H9 (cell line): ENCODE measurements around the gene DQX1. TPM values are rescaled to one million over a fixed set of nuclear protein-coding genes. Genes with fewer than 3 reads are reported as not detected.

Experiments
- DNase-seq: peaks from one replicate; pipeline ENCODE4 v3.0.0-alpha.2; 2017
- H2AFZ ChIP-seq: one replicate; pipeline ENCODE4 v1.6.1; 2013; ENCODE audit warnings: mild to moderate bottlenecking, low read length, control low read depth, moderate library complexity
- H2AK5ac ChIP-seq: 2 replicates; pipeline ENCODE4 v1.6.1; 2013; ENCODE audit warnings: low read length, control low read depth, mixed read lengths; ENCODE audit not compliant: insufficient read length
- H2BK120ac ChIP-seq: one replicate; pipeline ENCODE4 v1.6.1; 2013; ENCODE audit warnings: low read depth, mild to moderate bottlenecking, low read length, control low read depth, inconsistent platforms; ENCODE audit not compliant: poor library complexity, severe bottlenecking
- H2BK12ac ChIP-seq: 2 replicates; pipeline ENCODE4 v1.6.1; 2013; ENCODE audit warnings: low read length, control low read depth, mixed read lengths, low read depth; ENCODE audit not compliant: insufficient read length
- H2BK15ac ChIP-seq: 2 replicates; pipeline ENCODE4 v1.6.1; 2013; ENCODE audit warnings: low read depth, low read length, control low read depth
- H2BK20ac ChIP-seq: one replicate; pipeline ENCODE4 v1.6.1; 2013; ENCODE audit warnings: low read depth, mild to moderate bottlenecking, low read length, control low read depth, inconsistent platforms; ENCODE audit not compliant: poor library complexity, severe bottlenecking
- H2BK5ac ChIP-seq: 2 replicates; pipeline ENCODE4 v1.6.1; 2013; ENCODE audit warnings: low read length, control low read depth, mixed read lengths; ENCODE audit not compliant: insufficient read length
- H3K14ac ChIP-seq: 2 replicates; pipeline ENCODE4 v1.6.1; 2013; ENCODE audit warnings: low read length, control low read depth; ENCODE audit not compliant: insufficient read depth
- H3K18ac ChIP-seq: 2 replicates; pipeline ENCODE4 v1.6.1; 2013; ENCODE audit warnings: low read depth, mild to moderate bottlenecking, mixed read lengths, low read length, control low read depth; ENCODE audit not compliant: insufficient read length
- H3K23ac ChIP-seq: 2 replicates; pipeline ENCODE4 v1.6.1; 2013; ENCODE audit warnings: low read length, control low read depth, mixed read lengths, low read depth; ENCODE audit not compliant: insufficient read length
- H3K23me2 ChIP-seq: 2 replicates; pipeline ENCODE4 v1.6.1; 2013; ENCODE audit warnings: low read depth, mild to moderate bottlenecking, mixed read lengths, low read length, control low read depth; ENCODE audit not compliant: insufficient read length, poor library complexity, severe bottlenecking
- H3K27ac ChIP-seq: 2 replicates; pipeline ENCODE4 v1.5.1; 2013; ENCODE audit warnings: low read length, control low read depth, mixed read lengths, low read depth; ENCODE audit not compliant: insufficient read length
- H3K27me3 ChIP-seq: 2 replicates; pipeline ENCODE4 v1.6.1; 2013; ENCODE audit warnings: low read length, control low read depth, inconsistent platforms; ENCODE audit not compliant: insufficient read depth
- H3K4ac ChIP-seq: 2 replicates; pipeline ENCODE4 v1.6.1; 2013; ENCODE audit warnings: low read depth, mild to moderate bottlenecking, control low read depth, inconsistent platforms, low read length, moderate library complexity
- H3K4me1 ChIP-seq: 2 replicates; pipeline ENCODE4 v1.6.1; 2013; ENCODE audit warnings: low read length, control low read depth, inconsistent platforms; ENCODE audit not compliant: insufficient read depth
- H3K4me2 ChIP-seq: 2 replicates; pipeline ENCODE4 v1.6.1; 2013; ENCODE audit warnings: low read length, control low read depth, mixed read lengths; ENCODE audit not compliant: insufficient read length, insufficient read depth
- H3K56ac ChIP-seq: 2 replicates; pipeline ENCODE4 v1.6.1; 2013; ENCODE audit warnings: low read depth, mild to moderate bottlenecking, mixed read lengths, low read length, control low read depth; ENCODE audit not compliant: insufficient read length
- H3K79me1 ChIP-seq: 2 replicates; pipeline ENCODE4 v1.6.1; 2013; ENCODE audit warnings: low read depth, mild to moderate bottlenecking, moderate library complexity, low read length, control low read depth, inconsistent platforms; ENCODE audit not compliant: insufficient read depth, poor library complexity, severe bottlenecking
- H3K79me2 ChIP-seq: 2 replicates; pipeline ENCODE4 v1.6.1; 2013; ENCODE audit warnings: low read length, control low read depth, inconsistent platforms; ENCODE audit not compliant: insufficient read depth
- H3K9ac ChIP-seq: 2 replicates; pipeline ENCODE4 v1.6.1; 2013; ENCODE audit warnings: low read length, control low read depth, mixed read lengths; ENCODE audit not compliant: insufficient read length; ENCODE audit errors: extremely low read depth
- H3K9me3 ChIP-seq: one replicate; pipeline ENCODE4 v1.6.1; 2013; ENCODE audit warnings: low read depth, low read length, inconsistent platforms; ENCODE audit not compliant: control insufficient read depth
- H3T11ph ChIP-seq: one replicate; pipeline ENCODE4 v1.6.1; 2013; ENCODE audit warnings: mild to moderate bottlenecking, low read length, control low read depth, inconsistent platforms
- H4K20me1 ChIP-seq: one replicate; pipeline ENCODE4 v1.6.1; 2013; ENCODE audit not compliant: control insufficient read depth, insufficient read length, insufficient read depth
- H4K5ac ChIP-seq: 2 replicates; pipeline ENCODE4 v1.6.1; 2013; ENCODE audit warnings: low read depth, mild to moderate bottlenecking, mixed read lengths, low read length, control low read depth; ENCODE audit not compliant: insufficient read length
- H4K8ac ChIP-seq: replicated peaks from 2 replicates; pipeline ENCODE4 v1.6.1; 2013; ENCODE audit warnings: low read length, control low read depth, mixed read lengths, low read depth; ENCODE audit not compliant: insufficient read length
- H4K91ac ChIP-seq: 2 replicates; pipeline ENCODE4 v1.6.1; 2013; ENCODE audit warnings: low read depth, mild to moderate bottlenecking, moderate library complexity, mixed read lengths, low read length, control low read depth; ENCODE audit not compliant: insufficient read length
- H3K27ac Mint-ChIP-seq, 3 experiments: 2 replicates in 2 of 3; 3 replicates in 1 of 3; pipeline ENCODE4 v1.8.0; 2020 to 2021; ENCODE audit warnings: mixed read lengths in 3 of 3, mild to moderate bottlenecking in 1 of 3, moderate library complexity in 1 of 3
- H3K27me3 Mint-ChIP-seq: 2 replicates; pipeline ENCODE4 v1.8.0; 2021; ENCODE audit warnings: low read depth, mild to moderate bottlenecking, moderate library complexity, mixed read lengths
- H3K36me3 Mint-ChIP-seq, 3 experiments: 2 replicates in 2 of 3; 3 replicates in 1 of 3; pipeline ENCODE4 v1.8.0; 2020 to 2021; ENCODE audit warnings: low read depth in 3 of 3, mixed read lengths in 3 of 3; ENCODE audit not compliant: insufficient read depth in 1 of 3
- H3K4me1 Mint-ChIP-seq, 2 experiments: 2 replicates each; pipeline ENCODE4 v1.8.0; 2020; ENCODE audit warnings: mixed read lengths in 2 of 2
- H3K4me3 Mint-ChIP-seq, 2 experiments: 2 replicates in 1 of 2; 3 replicates in 1 of 2; pipeline ENCODE4 v1.8.0; 2020 to 2021; ENCODE audit warnings: mild to moderate bottlenecking in 2 of 2, mixed read lengths in 2 of 2, moderate library complexity in 1 of 2
- H3K9me3 Mint-ChIP-seq, 2 experiments: 2 replicates in 1 of 2; 3 replicates in 1 of 2; pipeline ENCODE4 v1.8.0; 2020; ENCODE audit warnings: mild to moderate bottlenecking in 2 of 2, mixed read lengths in 2 of 2, moderate library complexity in 1 of 2
- WGBS: extraction: QIAGEN DNeasy Blood & Tissue Kit; methylation state at CpG from one replicate; pipeline ENCODE4 v1.1.7; 2013; ENCODE audit warnings: missing lambda C conversion rate, low lambda C conversion rate, mixed read lengths; ENCODE audit not compliant: insufficient read length; ENCODE audit errors: extremely low coverage; 5-methylcytosine and 5-hydroxymethylcytosine counted together
- total RNA-seq: library from RNA; stranded (reverse); gene quantifications from 2 replicates; pipeline ENCODE4 v1.2.1, GENCODE V29; 2021
- TF ChIP-seq, protein P1 (sequence below): fragments of 200-600 bp; sonication (generic); conservative IDR thresholded peaks from 3 replicates; pipeline ENCODE4 v1.8.0; 2021; ENCODE audit warnings: antibody characterized with exemption, mild to moderate bottlenecking

DQX1 gene
- total RNA-seq, 1 experiment from 2014 or later, result 0.98 TPM

DNA sequence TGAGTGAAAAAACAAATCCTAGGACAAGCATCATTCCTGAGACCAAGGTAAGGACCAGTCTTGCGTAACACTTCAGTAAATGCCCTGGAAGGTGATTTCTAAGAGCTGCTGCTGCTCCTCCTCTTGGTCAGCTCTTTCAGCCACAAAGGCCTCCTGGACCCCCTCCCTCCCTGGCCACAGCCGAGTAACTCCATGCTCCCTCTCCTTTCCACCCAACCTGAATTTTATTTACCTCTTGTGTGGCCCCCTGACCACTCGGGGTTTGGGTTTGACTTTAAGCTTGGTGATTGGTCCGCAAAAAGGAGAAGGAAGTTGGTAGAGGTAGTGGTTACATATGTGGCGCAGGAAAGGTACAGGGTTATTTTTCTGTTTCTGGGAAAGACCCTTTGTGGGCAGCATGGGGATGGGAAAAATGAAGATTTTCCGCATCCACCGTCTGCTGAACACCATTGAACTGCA lies 12.9 kb upstream of the DQX1 start:
- Histone ChIP-seq H3K4me1 (no peaks in the 10 kb centered on the region), H3K27ac (no peak overlapping the region), H3T11ph (no peak overlapping the region), H2BK12ac (no peak overlapping the region), H2AFZ (no peak overlapping the region), H3K4me2 (no peak overlapping the region), H3K14ac (no peak overlapping the region), H3K9ac (no peak overlapping the region), H3K18ac (no peak overlapping the region), H3K9me3 (no peaks in the 10 kb centered on the region), H2AK5ac (no peak overlapping the region), H4K5ac (no peak overlapping the region), H3K56ac (no peak overlapping the region), H3K79me1 (no peaks in the 10 kb centered on the region), H3K23me2 (no peaks in the 10 kb centered on the region), H4K20me1 (no peaks in the 10 kb centered on the region), H3K4ac (no peak overlapping the region), H2BK20ac (no peak overlapping the region), H2BK5ac (no peak overlapping the region), H4K8ac (no peak overlapping the region), H2BK120ac (no peak overlapping the region), H4K91ac (no peak overlapping the region), H3K79me2 (no peaks in the 10 kb centered on the region), H3K23ac (no peak overlapping the region), H2BK15ac (no peak overlapping the region), H3K27me3 (no peaks in the 10 kb centered on the region)
- Mint-ChIP-seq H3K4me1 (peaks cover 3 to 9% of the 10 kb centered on the region in 2 experiments; a peak in 1 of 4 replicates), H3K27me3 (no peaks in the 10 kb centered on the region), H3K36me3 (peaks cover 2 to 10% (median 3%) of the 10 kb centered on the region in 3 experiments; a peak in 3 of 7 replicates), H3K9me3 (no peaks in the 10 kb centered on the region), H3K27ac (no peak overlapping the region; a peak in 1 of 7 replicates), H3K4me3 (no peak overlapping the region)
- WGBS, result no CpG with 5 or more reads among the region's 7 CpGs
- no peak for DNase-seq
- TF ChIP-seq, protein P1, sequence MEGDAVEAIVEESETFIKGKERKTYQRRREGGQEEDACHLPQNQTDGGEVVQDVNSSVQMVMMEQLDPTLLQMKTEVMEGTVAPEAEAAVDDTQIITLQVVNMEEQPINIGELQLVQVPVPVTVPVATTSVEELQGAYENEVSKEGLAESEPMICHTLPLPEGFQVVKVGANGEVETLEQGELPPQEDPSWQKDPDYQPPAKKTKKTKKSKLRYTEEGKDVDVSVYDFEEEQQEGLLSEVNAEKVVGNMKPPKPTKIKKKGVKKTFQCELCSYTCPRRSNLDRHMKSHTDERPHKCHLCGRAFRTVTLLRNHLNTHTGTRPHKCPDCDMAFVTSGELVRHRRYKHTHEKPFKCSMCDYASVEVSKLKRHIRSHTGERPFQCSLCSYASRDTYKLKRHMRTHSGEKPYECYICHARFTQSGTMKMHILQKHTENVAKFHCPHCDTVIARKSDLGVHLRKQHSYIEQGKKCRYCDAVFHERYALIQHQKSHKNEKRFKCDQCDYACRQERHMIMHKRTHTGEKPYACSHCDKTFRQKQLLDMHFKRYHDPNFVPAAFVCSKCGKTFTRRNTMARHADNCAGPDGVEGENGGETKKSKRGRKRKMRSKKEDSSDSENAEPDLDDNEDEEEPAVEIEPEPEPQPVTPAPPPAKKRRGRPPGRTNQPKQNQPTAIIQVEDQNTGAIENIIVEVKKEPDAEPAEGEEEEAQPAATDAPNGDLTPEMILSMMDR, result no peak
